Measurements from ENCODE around the gene XYLT1. TPM values are rescaled to one million over a fixed set of nuclear protein-coding genes. Genes with fewer than 3 reads are reported as not detected.
A peak's percentile ranks its signal among the peaks of the same experiment; 100 is the strongest.
"Not testable (repeated sequence)": the region's sequence is repeated elsewhere in the genome, so short reads cannot be mapped to it uniquely, and the experiment has no call there.

The XYLT1 gene
- total RNA-seq, 2 experiments from 2014 or later: 53.6 to 56.7 TPM

- no peak for DNase-seq
- H3K4me1 Mint-ChIP-seq: peaks cover 23% of the 10 kb centered on the region
- no peaks in the 10 kb centered on the region for H3K27me3 Mint-ChIP-seq
- H3K27ac Mint-ChIP-seq: no peak overlapping the region
- no peak overlapping the region for H3K4me3 Mint-ChIP-seq
- H3K36me3 Mint-ChIP-seq: peaks cover 55% of the 10 kb centered on the region
- POLR2A ChIA-PET: interaction anchor here (1.0 kb wide), 1 partner anchor 10 kb away, joined by 3 read pairs; no protein-coding TSS in a partner anchor
- no peak for ATAC-seq (ENCODE audit: low read depth)
- H3K9me3 Mint-ChIP-seq: no peaks in the 10 kb centered on the region
Observed at GRCh38 chr16:17424771-17425170, 46.0 kb downstream of the XYLT1 start.

GRCh38 chr16:17423221-17423620 is 47.5 kb downstream of the XYLT1 start:
- Mint-ChIP-seq H3K4me1 (peaks cover 20% of the 10 kb centered on the region), H3K27me3 (no peaks in the 10 kb centered on the region), H3K9me3 (no peaks in the 10 kb centered on the region), H3K4me3 (no peak overlapping the region), H3K36me3 (peaks cover 47% of the 10 kb centered on the region), H3K27ac (no peak overlapping the region)
- DNase-seq (no peak), ATAC-seq (ENCODE audit: low read depth) (no peak)
- POLR2A ChIA-PET: no interaction called here

- no peak for ATAC-seq (ENCODE audit: low read depth)
- H3K27ac Mint-ChIP-seq: no peak overlapping the region
- H3K27me3 Mint-ChIP-seq: no peaks in the 10 kb centered on the region
- H3K4me3 Mint-ChIP-seq: no peak overlapping the region
- peaks cover 40% of the 10 kb centered on the region for H3K36me3 Mint-ChIP-seq
- H3K9me3 Mint-ChIP-seq: peaks cover 2% of the 10 kb centered on the region
- POLR2A ChIA-PET: no interaction called here
- H3K4me1 Mint-ChIP-seq: peaks cover 37% of the 10 kb centered on the region
- DNase-seq: no peak
Observed at GRCh38 chr16:17420816-17421215, 49.9 kb downstream of the XYLT1 start.

GRCh38 chr16:17419266-17419665 is 51.5 kb downstream of the XYLT1 start:
- Mint-ChIP-seq H3K4me1 (peaks cover 46% of the 10 kb centered on the region), H3K36me3 (peaks cover 37% of the 10 kb centered on the region), H3K27ac (no peak overlapping the region), H3K4me3 (no peak overlapping the region), H3K27me3 (no peaks in the 10 kb centered on the region), H3K9me3 (peaks cover 2% of the 10 kb centered on the region)
- DNase-seq (no peak), ATAC-seq (ENCODE audit: low read depth) (no peak)
- POLR2A ChIA-PET: interaction anchor here (4.3 kb wide), 1 partner anchor 49 kb away, joined by 24 read pairs; no protein-coding TSS in a partner anchor

- peak overlapping the region; percentile 81 for H3K4me3 Mint-ChIP-seq
- H3K4me1 Mint-ChIP-seq: peaks cover 43% of the 10 kb centered on the region
- peaks cover 36% of the 10 kb centered on the region for H3K36me3 Mint-ChIP-seq
- DNase-seq (no peak), ATAC-seq (ENCODE audit: low read depth) (no peak)
- H3K9me3 Mint-ChIP-seq: peaks cover 2% of the 10 kb centered on the region
- H3K27ac Mint-ChIP-seq: peak overlapping the region; percentile 94
- no peaks in the 10 kb centered on the region for H3K27me3 Mint-ChIP-seq
- POLR2A ChIA-PET: interaction anchor here (0.8 to 4.3 kb wide), 6 partner anchors 9 to 71 kb away, joined by 5 to 24 read pairs (median 10); no protein-coding TSS in a partner anchor
Observed at GRCh38 chr16:17417740-17418139, 53.0 kb downstream of the XYLT1 start.

- no peaks in the 10 kb centered on the region for H3K27me3 Mint-ChIP-seq
- H3K9me3 Mint-ChIP-seq: peaks cover 2% of the 10 kb centered on the region
- peaks cover 44% of the 10 kb centered on the region for H3K36me3 Mint-ChIP-seq
- peak overlapping the region; percentile 94 for H3K27ac Mint-ChIP-seq
- DNase-seq: peak; percentile 58
- ATAC-seq (ENCODE audit: low read depth): peak; percentile 93
- H3K4me1 Mint-ChIP-seq: peaks cover 45% of the 10 kb centered on the region
- H3K4me3 Mint-ChIP-seq: peak overlapping the region; percentile 81
- POLR2A ChIA-PET: interaction anchor here (0.5 to 4.3 kb wide), 9 partner anchors 32 to 70 kb away, joined by 3 to 24 read pairs (median 5); no protein-coding TSS in a partner anchor
Observed at GRCh38 chr16:17416461-17417311, 54.1 kb downstream of the XYLT1 start.

- Mint-ChIP-seq H3K36me3 (peaks cover 44% of the 10 kb centered on the region), H3K4me3 (no peak overlapping the region), H3K27me3 (no peaks in the 10 kb centered on the region), H3K4me1 (peaks cover 44% of the 10 kb centered on the region), H3K27ac (peak overlapping the region; percentile 64), H3K9me3 (peaks cover 4% of the 10 kb centered on the region)
- POLR2A ChIA-PET: interaction anchor here (1.2 to 4.3 kb wide), 4 partner anchors 45 to 68 kb away, joined by 3 to 24 read pairs (median 10); no protein-coding TSS in a partner anchor
- no peak for DNase-seq
- ATAC-seq (ENCODE audit: low read depth): no peak
Observed at GRCh38 chr16:17414916-17415315, 55.8 kb downstream of the XYLT1 start.

- DNase-seq (no peak), ATAC-seq (ENCODE audit: low read depth) (no peak)
- Mint-ChIP-seq H3K27ac (peak overlapping the region; percentile 64), H3K36me3 (peaks cover 48% of the 10 kb centered on the region), H3K9me3 (peaks cover 4% of the 10 kb centered on the region), H3K27me3 (no peaks in the 10 kb centered on the region), H3K4me1 (peaks cover 44% of the 10 kb centered on the region), H3K4me3 (no peak overlapping the region)
- POLR2A ChIA-PET: no interaction called here
Observed at GRCh38 chr16:17414421-17414820, 56.3 kb downstream of the XYLT1 start.

- POLR2A ChIA-PET: no interaction called here
- Mint-ChIP-seq H3K9me3 (peaks cover 4% of the 10 kb centered on the region), H3K27me3 (no peaks in the 10 kb centered on the region), H3K4me1 (peaks cover 46% of the 10 kb centered on the region), H3K27ac (no peak overlapping the region), H3K36me3 (peaks cover 49% of the 10 kb centered on the region), H3K4me3 (no peak overlapping the region)
- no peak for ATAC-seq (ENCODE audit: low read depth)
- no peak for DNase-seq
Observed at GRCh38 chr16:17413508-17413907, 57.3 kb downstream of the XYLT1 start.

- peaks cover 50% of the 10 kb centered on the region for H3K36me3 Mint-ChIP-seq
- H3K27me3 Mint-ChIP-seq: no peaks in the 10 kb centered on the region
- DNase-seq (no peak), ATAC-seq (ENCODE audit: low read depth) (no peak)
- no peak overlapping the region for H3K4me3 Mint-ChIP-seq
- peaks cover 43% of the 10 kb centered on the region for H3K4me1 Mint-ChIP-seq
- H3K27ac Mint-ChIP-seq: peak overlapping the region; percentile 45
- H3K9me3 Mint-ChIP-seq: peaks cover 2% of the 10 kb centered on the region
- POLR2A ChIA-PET: no interaction called here
Observed at GRCh38 chr16:17412791-17413190, 58.0 kb downstream of the XYLT1 start.

GRCh38 chr16:17412221-17412620 is 58.5 kb downstream of the XYLT1 start:
- Mint-ChIP-seq H3K36me3 (peaks cover 48% of the 10 kb centered on the region), H3K27ac (no peak overlapping the region), H3K4me3 (no peak overlapping the region), H3K27me3 (no peaks in the 10 kb centered on the region), H3K9me3 (peaks cover 2% of the 10 kb centered on the region), H3K4me1 (peaks cover 37% of the 10 kb centered on the region)
- ATAC-seq (ENCODE audit: low read depth): no peak
- DNase-seq: no peak
- POLR2A ChIA-PET: no interaction called here

GRCh38 chr16:17411263-17411662 is 59.5 kb downstream of the XYLT1 start:
- Mint-ChIP-seq H3K27ac (no peak overlapping the region), H3K36me3 (peaks cover 50% of the 10 kb centered on the region)
- DNase-seq: no peak

GRCh38 chr16:17410316-17410715 is 60.4 kb downstream of the XYLT1 start:
- H3K4me3 Mint-ChIP-seq; H3K27ac Mint-ChIP-seq; ATAC-seq (ENCODE audit: low read depth); POLR2A ChIA-PET; H3K27me3 Mint-ChIP-seq; H3K9me3 Mint-ChIP-seq; DNase-seq: not testable (repeated sequence)
- peaks cover 19% of the 10 kb centered on the region for H3K4me1 Mint-ChIP-seq
- H3K36me3 Mint-ChIP-seq: peaks cover 49% of the 10 kb centered on the region

More at GRCh38 chr16:17411263-17411662, 59.5 kb downstream of the XYLT1 start:
- peaks cover 2% of the 10 kb centered on the region for H3K9me3 Mint-ChIP-seq
- H3K4me3 Mint-ChIP-seq: no peak overlapping the region
- peaks cover 28% of the 10 kb centered on the region for H3K4me1 Mint-ChIP-seq
- no peak for ATAC-seq (ENCODE audit: low read depth)
- H3K27me3 Mint-ChIP-seq: no peaks in the 10 kb centered on the region
- POLR2A ChIA-PET: no interaction called here

- H3K4me1 Mint-ChIP-seq: peaks cover 16% of the 10 kb centered on the region
- H3K27me3 Mint-ChIP-seq: no peaks in the 10 kb centered on the region
- POLR2A ChIA-PET: no interaction called here
- H3K36me3 Mint-ChIP-seq: peaks cover 49% of the 10 kb centered on the region
- no peak overlapping the region for H3K27ac Mint-ChIP-seq
- no peak for ATAC-seq (ENCODE audit: low read depth)
- peaks cover 2% of the 10 kb centered on the region for H3K9me3 Mint-ChIP-seq
- no peak overlapping the region for H3K4me3 Mint-ChIP-seq
- DNase-seq: no peak
Observed at GRCh38 chr16:17409894-17410293, 60.9 kb downstream of the XYLT1 start.
